HG03108 (cell line): ENCODE results near the gene LUZP1.
"Not testable (repeated sequence)": the region's sequence is repeated elsewhere in the genome, so short reads cannot be mapped to it uniquely, and the experiment has no call there.

ENCODE experiments used
- ATAC-seq: cut with Tn5 transposase; IDR thresholded peaks from one replicate; pipeline ENCODE4 v1.9.1; 2021; ENCODE audit warnings: moderate library complexity; ENCODE audit not compliant: unreplicated experiment

The LUZP1 gene

GRCh38 chr1:23188936-23189452 lies 20.3 kb upstream of the LUZP1 start:
- not testable (repeated sequence) for ATAC-seq

GRCh38 chr1:23188434-23188884 lies 19.8 kb upstream of the LUZP1 start:
- no peak for ATAC-seq

GRCh38 chr1:23187637-23188036 lies 19.0 kb upstream of the LUZP1 start:
- ATAC-seq, result no peak

- ATAC-seq, result no peak
These were observed 16.7 kb upstream of the LUZP1 start for GRCh38 chr1:23185381-23185780.

GRCh38 chr1:23184212-23184934 lies 15.7 kb upstream of the LUZP1 start:
- no peak for ATAC-seq

- ATAC-seq, result no peak
These were observed 11.2 kb upstream of the LUZP1 start for GRCh38 chr1:23179862-23180261.

- no peak for ATAC-seq
These were observed 10.3 kb upstream of the LUZP1 start for GRCh38 chr1:23178950-23179349.

- ATAC-seq, result no peak
These were observed 9.8 kb upstream of the LUZP1 start for GRCh38 chr1:23178414-23178813.

GRCh38 chr1:23177438-23178380 lies 9.1 kb upstream of the LUZP1 start:
- peak; percentile 81 for ATAC-seq

GRCh38 chr1:23177031-23177430 lies 8.4 kb upstream of the LUZP1 start:
- no peak for ATAC-seq

- ATAC-seq, result no peak
These were observed 5.9 kb upstream of the LUZP1 start for GRCh38 chr1:23174426-23175110.

- ATAC-seq, result no peak
These were observed 2.6 kb upstream of the LUZP1 start for GRCh38 chr1:23171181-23171755.

GRCh38 chr1:23169727-23170335 lies 1.2 kb upstream of the LUZP1 start:
- ATAC-seq, result no peak

GRCh38 chr1:23169195-23169575 lies 529 bp upstream of the LUZP1 start:
- no peak for ATAC-seq

GRCh38 chr1:23168079-23168444 lies 594 bp downstream of the LUZP1 start:
- no peak for ATAC-seq

GRCh38 chr1:23167353-23168078 lies 1.1 kb downstream of the LUZP1 start:
- ATAC-seq, result no peak

GRCh38 chr1:23166854-23167253 lies 1.8 kb downstream of the LUZP1 start:
- no peak for ATAC-seq

- no peak for ATAC-seq
These were observed 5.3 kb downstream of the LUZP1 start for GRCh38 chr1:23163395-23163794.

GRCh38 chr1:23159963-23160877 lies 8.4 kb downstream of the LUZP1 start:
- no peak for ATAC-seq
